GM23248 (cell line): ENCODE data around the gene COL23A1.

Source experiments
- EZH2 ChIP-seq: fragments of 200-600 bp; sonication (generic); IDR thresholded peaks from 2 replicates; pipeline ENCODE4 v1.6.1; 2018; ENCODE audit warnings: antibody characterized with exemption, mild to moderate bottlenecking; ENCODE audit not compliant: insufficient read depth, poor library complexity, severe bottlenecking
- EZH2phosphoT487 ChIP-seq: fragments of 200-600 bp; sonication (generic); IDR thresholded peaks from 2 replicates; pipeline ENCODE4 v1.6.1; 2018; ENCODE audit warnings: antibody characterized with exemption, moderate library complexity, mild to moderate bottlenecking, low read depth; ENCODE audit not compliant: insufficient read depth

DNA sequence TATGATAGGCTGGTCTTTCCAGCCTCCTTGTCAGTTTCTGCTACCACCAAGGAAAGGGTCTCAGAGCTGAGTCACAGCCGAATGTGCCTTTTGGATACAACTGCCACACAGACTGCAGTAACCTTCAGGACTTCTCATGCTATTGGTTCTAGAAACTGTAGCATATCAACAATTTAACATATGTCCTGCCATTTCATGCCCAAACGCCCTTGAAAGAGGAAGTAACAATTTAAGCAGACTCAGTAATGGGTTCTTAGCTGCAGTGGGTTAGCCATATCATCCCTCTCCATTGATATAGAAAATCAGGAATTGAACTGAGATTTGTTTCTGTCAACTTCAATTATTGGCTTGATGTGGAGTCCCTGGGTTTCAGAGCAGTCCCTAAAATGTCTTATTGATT is 40.8 kb upstream of the COL23A1 start:
- TF ChIP-seq EZH2 (no peak), EZH2phosphoT487 (no peak)
